SU-DHL-6 (cell line): ENCODE results near the gene SMCHD1.

Source experiments
- CTCF ChIP-seq: fragments of 200-600 bp; sonication (generic); IDR thresholded peaks from one replicate; pipeline ENCODE4 v1.5.1; 2017; ENCODE audit warnings: antibody characterized with exemption, mild to moderate bottlenecking, low read length, moderate library complexity; ENCODE audit not compliant: insufficient read depth, poor library complexity, severe bottlenecking
- EZH2phosphoT487 ChIP-seq: fragments of 200-600 bp; sonication (generic), shearing (Covaris generic); conservative IDR thresholded peaks from 2 replicates; pipeline ENCODE4 v1.6.1; 2018; ENCODE audit warnings: mild to moderate bottlenecking, antibody characterized with exemption, low read length, moderate library complexity, mixed read lengths

DNA sequence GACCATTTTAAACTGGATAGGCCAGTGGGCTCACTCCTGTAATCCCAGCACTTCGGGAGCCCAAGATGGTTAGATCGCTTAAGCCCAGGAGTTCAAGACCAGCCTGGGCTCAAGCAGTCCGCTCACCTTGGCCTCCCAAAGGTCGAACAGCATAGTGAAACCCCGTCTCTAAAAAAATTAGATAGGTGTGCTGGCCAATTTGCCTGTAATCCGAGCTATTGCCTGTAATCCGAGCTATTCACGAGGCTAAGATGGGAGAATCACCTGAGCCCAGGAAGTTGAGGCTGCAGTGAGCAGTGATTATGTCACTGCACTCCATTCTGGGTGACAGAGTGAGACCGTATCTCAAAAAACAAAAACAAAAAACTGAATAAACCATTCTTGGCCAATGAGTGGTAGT, 138.6 kb downstream of the SMCHD1 start:
- TF ChIP-seq CTCF: no peak
- no peak for TF ChIP-seq EZH2phosphoT487
